ENCODE data around the gene PLEKHG7.

PLEKHG7 gene

DNA sequence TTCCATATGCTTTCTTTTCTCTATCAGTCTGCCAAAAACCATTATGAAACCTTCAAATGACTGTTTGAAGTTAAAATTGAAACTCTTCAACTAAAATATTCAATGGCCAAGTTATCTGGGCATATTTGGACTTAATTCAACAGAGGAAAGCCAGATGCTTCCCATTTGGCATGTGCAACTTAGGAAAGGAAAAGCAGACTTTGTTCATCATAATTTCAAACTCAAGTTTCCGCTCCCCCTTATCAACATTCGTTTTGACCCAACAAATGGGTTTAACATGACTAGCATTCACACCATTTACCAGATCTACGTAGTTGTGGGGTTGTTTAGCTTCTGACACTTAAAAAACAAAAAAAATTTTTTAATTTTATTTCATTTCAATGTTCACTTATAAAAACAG lies 75.7 kb downstream of the PLEKHG7 start:
- Histone ChIP-seq H3K36me3 (ENCODE audit: insufficient read depth, low read length) (peaks cover 78% of the 10 kb centered on the region; the same call in 1 of the 2 replicates), H3K9ac (ENCODE audit: low read depth, low read length) (no peak overlapping the region), H3K27me3 (ENCODE audit: insufficient read depth, low read length, poor library complexity) (no peaks in the 10 kb centered on the region), H3K4me1 (ENCODE audit: insufficient read depth, low read length) (no peaks in the 10 kb centered on the region), H2AFZ (ENCODE audit: low read depth, low read length) (no peak overlapping the region), H3K79me2 (ENCODE audit: insufficient read depth, low read length) (no peaks in the 10 kb centered on the region), H3K4me3 (ENCODE audit: low read depth in 1 of 2, low read length in 2 of 2) (no peak overlapping the region), H3K9me3 (ENCODE audit: insufficient read depth, low read length, severe bottlenecking) (no peaks in the 10 kb centered on the region), H3K27ac (ENCODE audit: low read length) (no peak overlapping the region), H4K20me1 (ENCODE audit: insufficient read depth, low read length) (no peaks in the 10 kb centered on the region), H3K4me2 (ENCODE audit: insufficient read depth, low read length) (no peak overlapping the region)
- ATAC-seq (ENCODE audit: insufficient read depth, low read depth) (no peak), DNase-seq (no peak)
- TF ChIP-seq CTCF (IDR thresholded peaks at IDR 0.05; ENCODE audit: borderline replicate concordance, extremely low read depth, low read length, poor library complexity, severe bottlenecking), result no peak
- no peak for TF ChIP-seq EZH2 (IDR thresholded peaks at IDR 0.05; ENCODE audit: borderline replicate concordance, low read depth, low read length, severe bottlenecking)

GRCh38 chr12:92779902-92780301 lies 77.1 kb downstream of the PLEKHG7 start:
- TF ChIP-seq EZH2 (IDR thresholded peaks at IDR 0.05; ENCODE audit: borderline replicate concordance, low read depth, low read length, severe bottlenecking) (no peak), CTCF (IDR thresholded peaks at IDR 0.05; ENCODE audit: borderline replicate concordance, extremely low read depth, low read length, poor library complexity, severe bottlenecking) (no peak)
- H3K36me3 ChIP-seq (ENCODE audit: insufficient read depth, low read length), result peaks cover 81% of the 10 kb centered on the region
- no peaks in the 10 kb centered on the region for H4K20me1 ChIP-seq (ENCODE audit: insufficient read depth, low read length)
- H2AFZ ChIP-seq (ENCODE audit: low read depth, low read length), result no peak overlapping the region
- no peaks in the 10 kb centered on the region for H3K4me1 ChIP-seq (ENCODE audit: insufficient read depth, low read length)
- no peaks in the 10 kb centered on the region for H3K79me2 ChIP-seq (ENCODE audit: insufficient read depth, low read length)
- ATAC-seq (ENCODE audit: insufficient read depth, low read depth), result no peak
- H3K27ac ChIP-seq (ENCODE audit: low read length), result no peak overlapping the region
- H3K4me2 ChIP-seq (ENCODE audit: insufficient read depth, low read length), result no peak overlapping the region
- H3K4me3 ChIP-seq (ENCODE audit: low read depth in 1 of 2, low read length in 2 of 2), result no peak overlapping the region
- no peak overlapping the region for H3K9ac ChIP-seq (ENCODE audit: low read depth, low read length)
- H3K27me3 ChIP-seq (ENCODE audit: insufficient read depth, low read length, poor library complexity), result no peaks in the 10 kb centered on the region
- no peaks in the 10 kb centered on the region for H3K9me3 ChIP-seq (ENCODE audit: insufficient read depth, low read length, severe bottlenecking)
- DNase-seq, result no peak

GRCh38 chr12:92784356-92784755 lies 81.6 kb downstream of the PLEKHG7 start:
- no peak for DNase-seq

More at GRCh38 chr12:92784356-92784755, 81.6 kb downstream of the PLEKHG7 start:
- H2AFZ ChIP-seq (ENCODE audit: low read depth, low read length), result no peak overlapping the region
- H3K27ac ChIP-seq (ENCODE audit: low read length), result no peak overlapping the region
- TF ChIP-seq EZH2 (IDR thresholded peaks at IDR 0.05; ENCODE audit: borderline replicate concordance, low read depth, low read length, severe bottlenecking) (no peak), CTCF (IDR thresholded peaks at IDR 0.05; ENCODE audit: borderline replicate concordance, extremely low read depth, low read length, poor library complexity, severe bottlenecking) (no peak)
- H3K4me1 ChIP-seq (ENCODE audit: insufficient read depth, low read length), result no peaks in the 10 kb centered on the region
- H3K4me2 ChIP-seq (ENCODE audit: insufficient read depth, low read length), result no peak overlapping the region
- no peaks in the 10 kb centered on the region for H3K27me3 ChIP-seq (ENCODE audit: insufficient read depth, low read length, poor library complexity)
- H3K36me3 ChIP-seq (ENCODE audit: insufficient read depth, low read length), result peaks cover 54% of the 10 kb centered on the region
- no peaks in the 10 kb centered on the region for H4K20me1 ChIP-seq (ENCODE audit: insufficient read depth, low read length)
- no peaks in the 10 kb centered on the region for H3K9me3 ChIP-seq (ENCODE audit: insufficient read depth, low read length, severe bottlenecking)
- H3K9ac ChIP-seq (ENCODE audit: low read depth, low read length), result no peak overlapping the region
- no peak for ATAC-seq (ENCODE audit: insufficient read depth, low read depth)
- no peak overlapping the region for H3K4me3 ChIP-seq (ENCODE audit: low read depth in 1 of 2, low read length in 2 of 2)
- H3K79me2 ChIP-seq (ENCODE audit: insufficient read depth, low read length), result no peaks in the 10 kb centered on the region
